Measurements from ENCODE around the gene PCF11.

Gene PCF11

GRCh38 chr11:83152264-83152663, 4.7 kb upstream of the PCF11 start:
- DNase-seq: no peak

- no peak for DNase-seq
Measured at GRCh38 chr11:83153764-83154163, 3.2 kb upstream of the PCF11 start.

GRCh38 chr11:83156144-83156995, 561 bp upstream of the PCF11 start:
- DNase-seq: peak; percentile 98

DNA sequence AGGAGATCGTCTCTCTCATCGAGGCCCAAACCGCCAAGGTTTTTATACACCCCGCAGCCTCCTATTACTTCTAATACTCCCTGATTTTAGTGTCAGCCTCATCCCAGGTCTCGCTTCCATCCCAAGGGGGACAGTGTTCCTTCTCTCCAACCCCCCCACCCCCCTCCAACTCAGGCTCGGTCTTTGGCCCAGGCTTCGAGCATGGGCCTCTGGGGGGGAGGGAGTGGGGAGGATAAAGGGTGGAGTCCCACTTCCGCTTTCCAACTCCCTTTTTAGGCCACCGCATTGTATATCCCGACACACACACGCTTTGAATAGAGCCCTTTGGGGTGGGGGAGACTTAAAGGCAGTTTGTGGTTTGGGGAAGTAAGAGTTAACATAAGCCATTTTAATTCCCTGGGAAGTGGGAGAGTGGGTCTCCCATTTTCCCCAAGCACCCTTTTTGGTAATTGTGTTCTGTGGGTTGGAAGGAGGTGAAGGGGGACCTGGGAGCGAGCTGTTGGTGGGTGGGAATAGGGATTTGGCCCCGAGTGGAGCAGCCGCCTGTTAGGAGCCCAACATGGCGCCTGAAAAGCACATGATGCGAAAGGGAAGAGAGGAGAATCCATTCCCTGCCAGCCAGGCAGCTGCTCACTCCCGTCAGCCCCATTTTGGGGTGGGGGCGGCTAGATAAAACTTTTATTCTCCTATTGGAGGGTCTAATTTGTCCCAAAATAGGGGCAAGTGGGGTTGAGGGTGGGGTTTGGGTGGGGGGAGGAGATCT, 844 bp downstream of the PCF11 start:
- peak; percentile 55 for DNase-seq

DNA sequence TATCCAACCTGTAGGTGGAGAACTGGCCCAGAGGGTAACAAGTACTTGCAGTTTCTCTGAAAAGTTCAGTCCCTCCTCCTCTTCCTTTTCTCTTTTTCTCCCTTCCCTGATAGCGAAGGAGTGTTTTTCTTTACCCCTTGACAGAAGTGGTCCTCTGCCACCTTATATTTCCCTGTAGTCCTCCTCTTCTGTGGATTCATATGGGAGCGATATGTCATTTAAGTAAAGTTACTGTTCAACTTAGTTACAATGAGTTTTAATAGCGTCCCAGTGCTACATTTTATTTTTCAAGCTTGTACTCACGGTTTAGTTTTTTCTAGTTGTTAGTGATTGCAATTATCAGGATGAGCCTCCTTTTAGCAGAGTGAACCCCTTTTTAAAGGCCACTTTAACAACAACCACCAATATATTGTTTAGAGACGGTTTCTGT, 1.4 kb downstream of the PCF11 start:
- no peak for DNase-seq

DNA sequence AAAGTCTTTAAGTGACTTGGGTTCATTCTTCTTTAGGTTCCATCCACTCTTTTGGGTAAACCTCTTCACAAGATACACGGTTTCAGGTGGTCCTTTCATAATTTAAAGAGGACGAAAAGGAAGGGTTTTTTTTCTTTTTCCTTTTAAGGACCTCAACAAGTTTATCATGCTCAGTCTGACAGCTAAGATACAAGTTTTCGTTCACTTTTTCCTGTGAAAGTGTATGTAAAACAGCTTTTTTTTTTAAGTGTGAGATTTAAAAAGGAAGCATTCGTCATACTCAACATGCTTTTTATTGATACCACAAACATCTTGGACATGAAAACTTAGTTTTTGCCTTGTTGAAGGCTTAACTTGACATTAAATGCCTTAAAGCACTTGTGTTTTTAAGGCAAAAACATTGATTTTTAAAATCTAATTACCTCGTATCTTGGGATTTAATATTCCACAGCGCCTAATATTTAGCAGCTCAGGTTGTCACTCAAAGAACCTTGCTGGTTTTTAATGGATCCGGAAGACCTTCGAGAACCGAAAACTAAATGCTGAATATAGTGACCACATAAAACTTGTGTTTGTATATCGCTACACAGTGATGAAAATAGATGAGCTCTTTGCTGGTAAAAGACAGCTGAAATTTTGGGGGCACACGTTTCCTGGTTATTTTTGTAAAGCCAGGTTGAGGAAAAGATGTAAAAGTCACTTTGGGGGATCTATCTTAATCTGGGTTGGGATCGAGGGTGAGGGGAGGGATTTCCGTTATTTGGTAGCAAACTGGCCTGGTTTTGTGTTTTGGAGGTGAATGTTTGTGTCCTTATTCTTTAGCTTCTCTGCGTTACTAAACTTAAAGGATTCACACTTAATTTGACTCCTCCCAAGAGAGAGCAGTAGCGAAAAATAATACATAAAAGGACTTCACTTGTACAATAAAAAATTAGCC, 2.3 kb downstream of the PCF11 start:
- no peak for DNase-seq

- DNase-seq: no peak
Measured at GRCh38 chr11:83159902-83160865, 3.3 kb downstream of the PCF11 start.

GRCh38 chr11:83161610-83162199, 4.8 kb downstream of the PCF11 start:
- DNase-seq: no peak

GRCh38 chr11:83162377-83162776, 5.4 kb downstream of the PCF11 start:
- DNase-seq: no peak

DNA sequence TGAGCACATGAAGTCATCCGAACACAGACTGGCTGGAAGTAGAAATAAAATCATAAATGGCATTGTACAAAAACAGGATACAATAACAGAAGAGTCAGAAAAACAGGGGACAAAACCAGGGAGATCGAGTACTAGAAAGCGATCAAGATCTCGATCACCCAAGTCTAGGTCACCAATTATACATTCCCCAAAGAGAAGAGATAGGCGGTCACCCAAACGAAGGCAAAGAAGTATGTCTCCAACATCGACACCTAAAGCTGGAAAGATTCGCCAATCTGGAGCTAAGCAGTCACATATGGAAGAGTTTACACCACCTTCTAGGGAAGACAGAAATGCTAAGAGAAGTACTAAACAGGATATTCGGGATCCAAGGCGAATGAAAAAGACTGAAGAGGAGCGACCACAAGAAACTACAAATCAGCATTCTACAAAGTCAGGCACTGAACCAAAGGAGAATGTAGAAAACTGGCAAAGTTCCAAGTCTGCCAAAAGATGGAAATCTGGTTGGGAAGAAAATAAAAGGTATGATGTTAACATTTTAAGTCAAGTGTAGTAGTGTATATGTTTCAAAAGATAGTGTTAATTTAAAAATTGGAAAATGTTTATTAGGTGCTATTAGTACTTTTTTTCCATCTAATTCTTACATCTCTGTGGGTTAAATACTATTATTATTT, 9.4 kb downstream of the PCF11 start:
- DNase-seq: no peak

GRCh38 chr11:83168756-83169155, 11.8 kb downstream of the PCF11 start:
- no peak for DNase-seq

GRCh38 chr11:83170865-83171264, 13.9 kb downstream of the PCF11 start:
- DNase-seq: no peak

- DNase-seq: no peak
Measured at GRCh38 chr11:83172551-83172950, 15.6 kb downstream of the PCF11 start.

DNA sequence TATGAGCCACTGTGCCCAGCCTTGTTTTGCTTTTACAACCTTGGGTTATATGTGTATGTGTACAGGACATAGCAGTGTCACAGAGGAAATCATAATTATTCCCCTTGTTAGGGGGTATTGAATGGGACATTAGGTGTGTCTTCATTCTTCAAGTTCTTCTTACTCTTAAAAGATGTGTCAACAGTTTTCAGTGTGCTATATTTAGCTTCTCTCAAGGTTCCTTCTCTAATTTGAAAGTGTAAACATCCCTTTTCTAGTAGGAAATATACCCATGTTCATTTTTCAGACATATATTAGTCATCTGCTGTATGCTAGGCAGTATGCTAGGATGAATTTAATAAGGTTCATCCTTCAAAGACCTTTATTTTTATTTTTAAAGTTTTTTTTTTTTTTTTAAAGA, 17.1 kb downstream of the PCF11 start:
- DNase-seq: no peak

GRCh38 chr11:83175815-83176214, 18.9 kb downstream of the PCF11 start:
- no peak for DNase-seq

- DNase-seq: no peak
Measured at GRCh38 chr11:83181815-83182214, 24.9 kb downstream of the PCF11 start.

DNA sequence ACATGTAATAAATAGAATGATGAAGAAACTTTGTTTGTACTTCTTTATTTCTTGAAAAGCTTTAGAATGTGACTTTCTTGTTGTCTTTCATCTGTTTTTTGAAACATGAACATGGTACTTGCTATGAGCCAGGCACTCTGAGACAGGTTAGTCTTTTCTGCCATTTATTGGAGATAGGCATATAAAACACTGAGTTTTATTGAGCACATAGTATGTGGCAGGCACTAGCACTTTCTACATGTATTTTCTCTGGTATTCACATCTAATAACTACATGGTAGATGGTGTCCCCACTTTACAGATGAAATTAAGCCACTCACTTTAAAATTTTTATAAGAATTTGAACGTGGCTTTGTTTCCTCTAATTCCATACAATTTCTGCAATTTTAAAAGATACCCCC, 28.8 kb downstream of the PCF11 start:
- DNase-seq: no peak

DNA sequence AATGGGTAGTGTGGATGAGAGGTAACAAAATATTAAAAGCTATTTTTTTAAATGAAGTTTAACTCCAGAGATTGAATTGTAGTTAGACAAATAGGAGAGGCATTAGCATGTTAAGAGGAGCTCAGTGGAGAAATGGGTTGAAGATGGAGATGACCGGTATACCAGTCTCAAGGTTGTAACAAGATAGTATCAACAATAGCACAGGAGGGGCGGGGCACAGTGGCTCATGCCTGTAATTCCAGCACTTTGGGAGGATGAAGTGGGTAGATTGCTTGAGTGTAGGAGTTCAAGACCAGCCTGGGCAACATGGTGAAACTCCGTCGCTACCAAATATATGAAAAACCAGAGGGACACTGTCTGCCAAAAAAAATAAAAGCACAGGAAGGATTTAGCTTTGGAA, 30.5 kb downstream of the PCF11 start:
- no peak for DNase-seq

DNA sequence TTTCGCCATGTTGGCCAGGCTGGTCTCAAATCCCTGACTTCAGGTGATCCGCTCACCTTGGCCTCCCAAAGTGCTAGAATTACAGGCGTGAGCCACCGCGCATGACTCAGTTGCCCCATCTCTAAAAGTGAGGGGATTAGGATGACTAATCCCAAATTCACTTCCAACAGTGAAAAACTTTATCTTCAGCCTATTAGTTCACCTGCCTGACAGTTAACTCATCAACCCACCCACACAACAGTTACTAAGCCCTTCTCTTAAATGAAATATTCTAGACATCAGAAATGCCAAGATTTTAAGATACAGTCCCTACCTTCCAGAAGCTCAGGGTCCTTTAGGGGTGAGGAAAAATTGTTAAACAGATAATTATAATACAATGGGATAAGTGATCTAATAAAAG, 34.6 kb downstream of the PCF11 start:
- DNase-seq: peak; percentile 14

DNA sequence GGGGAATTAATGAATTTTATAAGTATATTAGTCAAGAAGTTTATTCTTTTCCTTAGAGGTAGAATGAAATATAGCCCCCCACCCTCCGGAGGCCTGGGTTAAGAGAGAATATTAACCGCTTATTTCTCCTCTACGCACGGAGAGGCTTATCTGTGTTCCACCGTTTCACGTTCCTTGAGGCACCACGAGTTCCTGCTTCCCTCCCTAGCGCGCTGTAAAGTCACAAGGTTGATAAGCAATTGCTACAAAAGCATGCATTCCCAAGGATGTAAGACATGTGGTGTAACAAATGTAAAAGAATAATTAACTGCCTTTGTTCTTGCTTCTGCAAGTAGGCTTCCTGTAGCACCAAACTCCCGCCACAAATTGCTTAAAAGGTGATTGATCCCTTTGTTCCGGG, 35.1 kb downstream of the PCF11 start:
- DNase-seq: no peak

Measured in stimulated activated CD4-positive, alpha-beta T cell treated with anti-CD3 and anti-CD28 coated beads, Interleukin-4, amount 100 ng/mL, for 24 hours (primary cell).